ENCODE results near the gene RPS8.

- TF ChIP-seq CTCF (IDR thresholded peaks at IDR 0.05 in 2 of 3, conservative IDR thresholded peaks at IDR 0.05 in 1 of 3; ENCODE audit: borderline replicate concordance in 1 of 3, insufficient read depth in 1 of 3, low read depth in 2 of 3, low read length in 2 of 3) (no peak), POLR2A (IDR thresholded peaks at IDR 0.05; ENCODE audit: borderline replicate concordance, extremely low read depth, insufficient read depth, insufficient read length) (no peak)
These were observed 27.6 kb downstream of the RPS8 start for GRCh38 chr1:44803062-44803311.

All from HCT116 (cell line).